D721Med (cell line): Measurements from ENCODE around the gene CREB3L2.
"Not testable (repeated sequence)": the region's sequence is repeated elsewhere in the genome, so short reads cannot be mapped to it uniquely, and the experiment has no call there.

Experiments used
- DNase-seq: peaks from one replicate; pipeline ENCODE4 v3.0.0; 2011; ENCODE audit warnings: low spot score; ENCODE audit not compliant: insufficient read length
- FAIRE-seq: peaks from 2 replicates; lab custom pipeline; 2011; peaks lifted over from hg19 to GRCh38; lab: Jason Lieb, UNC
- TF ChIP-seq, protein P1 (sequence below): IDR thresholded peaks from 2 replicates; pipeline ENCODE4 v1.5.1; 2012; ENCODE audit warnings: mild to moderate bottlenecking, control low read depth; ENCODE audit not compliant: insufficient read depth; ENCODE audit errors: missing control alignments

Gene CREB3L2

DNA sequence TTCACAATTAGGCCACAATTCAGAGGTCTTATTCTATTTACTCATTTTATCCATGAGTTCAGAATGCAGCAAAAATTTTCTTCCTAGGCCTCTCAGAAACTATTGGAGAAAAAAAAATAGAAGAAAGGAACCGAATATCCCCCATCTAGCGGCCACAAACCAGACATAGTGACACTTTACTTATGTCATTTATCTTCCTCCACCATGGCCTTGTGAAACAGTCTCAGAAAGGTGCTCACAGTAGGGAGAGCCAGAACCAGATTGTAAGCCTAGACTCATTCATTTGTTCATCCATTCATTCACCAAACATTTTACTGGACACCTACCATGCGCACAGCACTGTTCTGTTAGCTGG is 16.0 kb downstream of the CREB3L2 start:
- TF ChIP-seq, protein P1, sequence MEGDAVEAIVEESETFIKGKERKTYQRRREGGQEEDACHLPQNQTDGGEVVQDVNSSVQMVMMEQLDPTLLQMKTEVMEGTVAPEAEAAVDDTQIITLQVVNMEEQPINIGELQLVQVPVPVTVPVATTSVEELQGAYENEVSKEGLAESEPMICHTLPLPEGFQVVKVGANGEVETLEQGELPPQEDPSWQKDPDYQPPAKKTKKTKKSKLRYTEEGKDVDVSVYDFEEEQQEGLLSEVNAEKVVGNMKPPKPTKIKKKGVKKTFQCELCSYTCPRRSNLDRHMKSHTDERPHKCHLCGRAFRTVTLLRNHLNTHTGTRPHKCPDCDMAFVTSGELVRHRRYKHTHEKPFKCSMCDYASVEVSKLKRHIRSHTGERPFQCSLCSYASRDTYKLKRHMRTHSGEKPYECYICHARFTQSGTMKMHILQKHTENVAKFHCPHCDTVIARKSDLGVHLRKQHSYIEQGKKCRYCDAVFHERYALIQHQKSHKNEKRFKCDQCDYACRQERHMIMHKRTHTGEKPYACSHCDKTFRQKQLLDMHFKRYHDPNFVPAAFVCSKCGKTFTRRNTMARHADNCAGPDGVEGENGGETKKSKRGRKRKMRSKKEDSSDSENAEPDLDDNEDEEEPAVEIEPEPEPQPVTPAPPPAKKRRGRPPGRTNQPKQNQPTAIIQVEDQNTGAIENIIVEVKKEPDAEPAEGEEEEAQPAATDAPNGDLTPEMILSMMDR = no peak
- FAIRE-seq (no peak), DNase-seq (no peak)

DNA sequence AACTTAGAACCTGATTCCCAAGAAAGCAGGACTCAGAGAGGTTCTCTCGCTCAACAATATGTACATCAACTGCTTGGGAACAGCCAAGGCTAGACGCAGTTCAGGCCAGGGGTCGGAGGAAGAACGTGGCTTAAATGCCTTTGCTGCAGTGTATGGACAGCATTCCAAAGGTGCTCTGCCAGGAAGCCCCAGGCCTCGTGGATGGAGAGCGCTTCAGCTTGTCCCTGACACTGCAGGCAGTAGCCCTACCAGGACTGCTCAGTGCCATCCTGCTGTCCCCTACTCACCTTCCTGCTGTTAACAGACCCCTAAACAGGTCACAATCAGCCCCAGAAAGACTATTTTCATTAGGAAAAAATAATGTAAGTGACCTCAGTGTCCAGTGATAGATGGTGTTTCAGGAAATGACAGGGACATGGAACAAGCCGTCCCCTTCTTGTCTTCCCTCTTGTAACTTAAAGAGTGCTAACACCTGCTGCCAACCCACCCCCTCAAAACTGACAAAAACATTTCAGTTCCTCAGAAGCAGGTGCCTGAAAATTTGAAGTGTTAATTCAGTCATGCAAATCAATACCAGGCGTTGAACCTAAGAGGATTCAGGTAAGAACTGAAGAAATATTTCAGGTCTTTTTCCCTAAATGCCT is 16.5 kb downstream of the CREB3L2 start:
- no peak for DNase-seq
- FAIRE-seq = no peak
- TF ChIP-seq, protein P1 = no peak

DNA sequence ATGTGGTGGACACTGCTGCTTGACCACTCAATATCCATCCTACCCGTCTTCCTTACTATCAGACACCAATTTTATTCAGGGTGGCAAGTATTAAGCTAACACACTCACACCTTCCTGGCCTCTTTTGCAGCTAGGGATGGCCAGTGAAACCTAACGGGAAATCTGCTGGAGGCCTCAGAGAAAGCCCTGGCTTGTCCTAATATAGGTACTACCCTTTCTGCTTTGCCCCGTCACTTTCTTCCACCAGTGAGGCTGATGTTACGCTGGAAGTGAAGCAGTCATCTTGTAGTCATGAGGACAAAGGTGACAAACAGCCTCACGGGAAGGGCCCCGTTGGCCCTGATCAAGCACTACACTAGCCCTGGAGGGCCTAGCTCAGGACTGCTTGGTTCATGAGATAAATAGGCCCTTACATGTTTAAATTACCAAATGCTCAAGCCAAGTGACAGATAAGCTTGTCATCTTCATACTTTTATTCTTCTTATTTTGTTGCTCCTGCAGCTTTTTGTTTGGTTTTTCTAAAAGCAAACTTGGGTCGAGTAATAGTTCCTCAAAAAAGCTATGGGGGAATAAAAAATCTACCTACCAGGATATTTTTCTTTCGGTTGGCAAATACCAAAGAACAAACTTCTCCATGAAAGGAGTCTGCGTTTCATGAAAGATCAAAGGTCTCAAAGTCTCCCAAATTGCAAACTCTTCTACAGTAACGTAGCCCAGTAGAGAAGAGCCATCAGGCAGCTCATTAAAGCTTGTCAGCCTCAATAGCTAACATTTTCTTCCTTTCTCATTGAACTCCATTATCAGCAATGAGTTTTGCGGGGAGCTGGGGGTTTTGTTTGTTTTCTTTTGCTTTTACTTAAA is 17.5 kb downstream of the CREB3L2 start:
- DNase-seq (no peak), FAIRE-seq (no peak)
- TF ChIP-seq, protein P1 = no peak

DNA sequence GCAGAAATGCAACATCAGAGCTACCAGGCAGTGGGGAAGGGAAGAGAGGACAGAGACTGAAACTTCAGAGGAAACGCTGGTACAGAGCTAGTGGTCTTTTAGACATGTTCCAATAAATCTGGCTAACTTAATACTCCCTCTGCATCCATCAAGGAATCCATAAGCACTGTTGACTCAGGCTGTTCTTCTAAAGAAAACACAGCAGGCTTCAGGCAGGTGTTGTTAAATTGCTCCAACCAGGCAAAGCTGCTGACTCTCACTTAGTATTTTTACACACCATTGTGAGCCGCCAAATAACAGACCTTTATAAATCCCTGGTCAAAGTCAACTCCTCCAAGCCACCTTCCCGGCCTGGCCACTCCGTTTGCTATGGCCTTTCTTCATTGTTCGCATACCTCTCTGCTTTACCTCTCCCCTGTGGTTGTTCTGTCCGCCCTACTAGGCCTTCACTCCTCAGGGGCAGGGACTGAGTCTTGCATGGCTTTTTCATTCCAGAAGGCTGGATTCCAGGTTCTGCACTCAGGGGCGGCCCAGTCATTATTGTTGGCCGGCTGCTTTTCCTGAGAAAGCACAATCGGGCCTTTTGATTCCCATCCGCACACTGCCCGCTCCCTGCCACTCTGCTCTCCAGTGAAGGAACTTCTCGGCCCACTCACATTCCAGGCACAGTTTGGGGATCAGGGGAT is 18.4 kb downstream of the CREB3L2 start:
- no peak for DNase-seq

DNA sequence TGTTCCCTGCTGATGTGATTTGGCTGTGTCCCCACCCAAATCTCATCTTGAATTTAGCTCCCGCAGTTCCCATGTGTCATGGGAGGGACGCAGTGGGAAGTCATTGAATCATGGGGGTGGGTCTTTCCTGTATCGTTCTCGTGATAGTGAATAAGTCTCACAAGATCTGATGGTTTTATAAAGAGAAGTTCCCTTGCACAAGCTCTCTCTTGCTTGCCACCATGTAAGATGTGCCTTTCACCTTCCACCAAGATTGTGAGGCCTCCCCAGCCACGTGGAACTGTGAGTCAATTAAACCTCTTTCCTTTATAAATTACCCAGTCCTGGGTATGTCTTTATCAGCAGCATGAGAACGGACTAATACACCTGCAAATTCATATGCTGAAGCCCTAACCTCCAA is 19.5 kb downstream of the CREB3L2 start:
- FAIRE-seq, DNase-seq: not testable (repeated sequence)

More for the DNA sequence above, 18.4 kb downstream of the CREB3L2 start:
- TF ChIP-seq, protein P1 = no peak
- no peak for FAIRE-seq

DNA sequence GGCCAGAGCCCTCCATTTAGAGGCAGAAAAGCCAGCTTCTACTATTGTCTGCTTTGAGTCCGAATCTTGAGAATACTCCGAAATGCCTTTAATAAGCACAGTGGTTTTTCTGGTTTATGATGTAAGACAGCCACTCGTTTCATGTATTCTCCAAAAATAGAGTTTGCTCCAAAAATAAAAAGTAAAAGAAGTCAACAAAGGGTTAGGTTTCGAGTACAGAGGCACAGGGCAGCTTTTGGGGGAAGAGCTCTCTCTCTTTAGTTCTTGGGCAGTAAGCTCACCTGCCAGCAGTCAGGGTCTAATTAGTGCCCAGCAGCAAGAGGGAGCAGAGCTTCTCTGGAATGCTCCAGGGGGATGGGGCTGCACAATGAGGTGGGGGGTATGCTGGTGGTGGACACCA is 20.2 kb downstream of the CREB3L2 start:
- FAIRE-seq = no peak

DNA sequence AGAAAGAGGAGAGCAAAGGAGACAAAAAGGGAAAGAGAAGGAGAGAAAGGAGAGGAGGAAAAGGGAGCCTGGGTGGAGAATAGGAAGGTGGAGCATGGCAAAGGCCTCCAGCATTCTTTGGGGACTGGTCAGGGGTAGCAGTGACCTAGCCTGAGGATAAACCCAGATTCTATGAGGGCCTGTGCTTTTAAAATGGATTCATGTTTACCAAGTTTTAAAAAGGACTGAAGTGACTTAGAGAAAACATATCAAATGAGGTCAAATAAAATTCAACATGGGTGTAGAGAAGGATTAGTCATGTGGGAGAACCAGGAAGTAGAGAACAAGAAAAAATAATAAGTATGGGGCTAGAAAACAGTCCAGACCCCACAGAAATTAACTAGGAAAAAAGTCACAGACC is 20.7 kb downstream of the CREB3L2 start:
- no peak for FAIRE-seq
- DNase-seq = no peak
- TF ChIP-seq, protein P1 = no peak

More for the DNA sequence above, 20.2 kb downstream of the CREB3L2 start:
- DNase-seq = no peak
- TF ChIP-seq, protein P1 = no peak
